Stimulated activated CD4-positive, alpha-beta T cell treated with anti-CD3 and anti-CD28 coated beads, Interleukin-1b, Interleukin-23, amount 100 ng/mL, for 4 hours (primary cell): ENCODE results near the gene RSPH3.

Experiments
- DNase-seq, 2 donors: peaks; one replicate each; pipeline ENCODE4 v3.0.0-alpha.2; 2020; ENCODE audit warnings: low read depth in 2 of 2

RSPH3 gene

GRCh38 chr6:158934157-158934556 lies 65.8 kb downstream of the RSPH3 start:
- DNase-seq, result no peak

GRCh38 chr6:158933079-158933595 lies 66.9 kb downstream of the RSPH3 start:
- DNase-seq, result no peak

GRCh38 chr6:158928068-158928467 lies 71.9 kb downstream of the RSPH3 start:
- no peak for DNase-seq

- no peak for DNase-seq
Observed at GRCh38 chr6:158926414-158926813, 73.6 kb downstream of the RSPH3 start.

DNA sequence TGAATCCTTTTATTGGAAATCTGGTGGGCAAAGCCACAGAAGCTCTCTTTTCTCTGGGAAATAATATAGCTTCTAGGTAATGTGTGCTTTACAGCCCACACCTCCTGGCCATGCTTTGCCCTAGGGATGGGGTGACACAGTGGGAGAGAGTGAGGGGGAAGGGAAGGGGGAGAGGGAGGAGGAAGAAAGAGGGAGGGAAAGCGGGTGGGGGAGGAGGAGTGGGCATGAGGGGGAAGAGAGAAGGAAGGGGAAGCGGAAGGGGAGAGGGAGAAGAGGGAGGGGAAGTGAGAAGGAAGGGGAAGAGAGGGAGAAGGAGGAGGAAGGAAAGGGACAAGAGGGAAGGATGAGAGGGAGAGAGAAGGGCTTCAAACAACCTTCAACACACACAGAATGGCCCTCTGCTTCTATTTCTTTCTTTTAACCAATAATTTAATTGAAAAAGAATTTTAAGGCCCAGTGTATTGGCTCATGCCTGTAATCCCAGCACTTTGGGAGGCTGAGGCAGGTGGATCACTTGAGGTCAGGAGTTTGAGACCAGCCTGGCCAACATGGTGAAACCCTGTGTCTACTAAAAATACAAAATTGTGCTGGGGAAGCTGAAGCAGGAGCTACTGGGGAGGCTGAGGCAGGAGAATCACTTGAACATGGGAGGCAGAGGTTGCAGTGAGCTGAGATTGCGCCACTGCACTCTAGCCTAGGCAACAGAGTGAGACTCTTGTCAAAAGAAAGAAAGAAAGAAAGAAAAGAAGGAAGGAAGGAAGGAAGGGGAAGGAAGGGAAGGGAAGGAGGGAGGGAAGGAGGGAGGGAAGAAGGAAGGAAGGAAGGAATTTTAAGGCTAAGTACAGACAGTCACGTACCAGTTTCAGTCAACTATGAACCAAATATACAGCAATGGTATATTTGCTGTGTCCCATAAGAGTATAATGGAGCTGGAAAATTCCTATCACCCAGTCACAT lies 75.2 kb downstream of the RSPH3 start:
- DNase-seq, result no peak

DNA sequence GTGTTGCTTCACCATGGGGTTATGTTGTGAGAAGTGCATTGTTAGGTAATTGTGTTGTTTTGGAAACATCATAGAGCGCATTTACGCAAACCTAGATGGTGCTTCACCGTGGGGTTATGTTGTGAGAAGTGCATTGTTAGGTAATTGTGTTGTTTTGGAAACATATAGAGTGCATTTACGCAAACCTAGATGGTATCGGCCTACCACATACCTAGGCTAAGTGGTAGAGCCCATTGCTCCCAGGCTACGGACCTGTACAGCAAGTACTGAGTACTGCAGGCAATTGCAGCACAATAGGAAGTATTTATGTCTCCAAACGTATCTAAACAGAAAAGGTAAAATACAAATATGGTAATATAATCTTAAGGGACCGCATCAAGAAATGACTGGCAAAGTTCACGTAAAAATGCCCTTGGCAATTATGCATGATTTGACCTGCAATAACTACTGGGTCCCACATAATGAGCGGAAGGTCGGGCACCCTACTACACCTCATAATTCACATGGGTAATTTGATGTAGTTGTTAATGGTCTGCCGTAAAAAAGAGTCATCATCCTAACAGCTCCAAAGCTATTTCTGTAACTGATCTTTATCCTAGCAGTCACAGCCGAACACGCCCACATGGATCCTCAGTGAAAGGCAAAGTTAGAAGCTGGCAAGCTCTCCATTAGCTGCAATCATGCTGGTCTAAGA lies 76.0 kb downstream of the RSPH3 start:
- DNase-seq, result no peak
